Loucy (cell line): ENCODE measurements around the gene SERINC2.

Experiments used
- EZH2phosphoT487 ChIP-seq: fragments of 200-600 bp; IDR thresholded peaks from 2 replicates; pipeline ENCODE4 v1.6.1; 2018; ENCODE audit warnings: antibody characterized with exemption, mild to moderate bottlenecking, moderate library complexity, borderline replicate concordance
- TF ChIP-seq, protein P1 (sequence below): fragments of 200-600 bp; sonication (generic); conservative IDR thresholded peaks from 2 replicates; pipeline ENCODE4 v1.5.1; 2014; ENCODE audit warnings: mild to moderate bottlenecking, antibody characterized with exemption, low read length

DNA sequence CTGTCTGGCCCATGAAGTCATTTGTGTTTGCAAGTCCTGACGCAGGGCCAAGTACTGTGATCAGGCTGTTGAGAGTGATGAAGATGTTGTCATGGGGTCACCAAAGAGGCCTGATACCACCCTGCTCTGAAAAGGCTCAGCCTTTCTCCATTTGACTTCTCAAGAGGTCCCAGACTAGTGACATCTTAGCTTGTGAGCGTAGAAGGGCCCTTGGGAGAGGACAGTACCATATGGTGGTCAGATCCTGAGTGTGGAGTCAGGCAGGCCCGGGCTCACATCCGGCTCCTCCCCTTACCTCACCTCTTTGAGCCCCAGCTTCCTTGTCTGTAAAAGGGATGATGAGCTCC is 29.6 kb downstream of the SERINC2 start:
- TF ChIP-seq, protein P1, sequence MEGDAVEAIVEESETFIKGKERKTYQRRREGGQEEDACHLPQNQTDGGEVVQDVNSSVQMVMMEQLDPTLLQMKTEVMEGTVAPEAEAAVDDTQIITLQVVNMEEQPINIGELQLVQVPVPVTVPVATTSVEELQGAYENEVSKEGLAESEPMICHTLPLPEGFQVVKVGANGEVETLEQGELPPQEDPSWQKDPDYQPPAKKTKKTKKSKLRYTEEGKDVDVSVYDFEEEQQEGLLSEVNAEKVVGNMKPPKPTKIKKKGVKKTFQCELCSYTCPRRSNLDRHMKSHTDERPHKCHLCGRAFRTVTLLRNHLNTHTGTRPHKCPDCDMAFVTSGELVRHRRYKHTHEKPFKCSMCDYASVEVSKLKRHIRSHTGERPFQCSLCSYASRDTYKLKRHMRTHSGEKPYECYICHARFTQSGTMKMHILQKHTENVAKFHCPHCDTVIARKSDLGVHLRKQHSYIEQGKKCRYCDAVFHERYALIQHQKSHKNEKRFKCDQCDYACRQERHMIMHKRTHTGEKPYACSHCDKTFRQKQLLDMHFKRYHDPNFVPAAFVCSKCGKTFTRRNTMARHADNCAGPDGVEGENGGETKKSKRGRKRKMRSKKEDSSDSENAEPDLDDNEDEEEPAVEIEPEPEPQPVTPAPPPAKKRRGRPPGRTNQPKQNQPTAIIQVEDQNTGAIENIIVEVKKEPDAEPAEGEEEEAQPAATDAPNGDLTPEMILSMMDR, result no peak
- no peak for TF ChIP-seq EZH2phosphoT487
